PFSK-1 (cell line): ENCODE results near the gene DIAPH2.

ENCODE experiments used
- FOXP2 ChIP-seq: optimal IDR thresholded peaks from 2 replicates; pipeline ENCODE3; 2011; ENCODE audit warnings: borderline replicate concordance, control low read depth, inconsistent platforms; ENCODE audit not compliant: insufficient read depth; ENCODE audit errors: extremely low read length, extremely low read depth
- POLR2AphosphoS5 ChIP-seq: IDR thresholded peaks from 2 replicates; pipeline ENCODE4 v1.6.1; 2012; ENCODE audit warnings: low read depth, mild to moderate bottlenecking, control low read depth, low read length, moderate library complexity
- REST ChIP-seq, 2 experiments: IDR thresholded peaks; 2 replicates each; pipeline versions ENCODE4 v1.6.1 to v1.8.0; 2011 to 2012; ENCODE audit warnings: low read depth in 2 of 2, low read length in 2 of 2, control low read depth in 1 of 2, inconsistent platforms in 1 of 2, mild to moderate bottlenecking in 1 of 2, moderate library complexity in 1 of 2; ENCODE audit not compliant: insufficient read depth in 1 of 2
- SIN3A ChIP-seq: IDR thresholded peaks from 2 replicates; pipeline ENCODE4 v1.6.1; 2012; ENCODE audit warnings: mild to moderate bottlenecking, low read length, moderate library complexity, borderline replicate concordance; ENCODE audit not compliant: insufficient read depth
- TAF1 ChIP-seq: IDR thresholded peaks from 2 replicates; pipeline ENCODE4 v1.6.1; 2012; ENCODE audit warnings: low read length, control low read depth, borderline replicate concordance; ENCODE audit not compliant: insufficient read depth

The DIAPH2 gene

GRCh38 chrX:97539970-97540519 is 855.4 kb downstream of the DIAPH2 start:
- TF ChIP-seq SIN3A (no peak), POLR2AphosphoS5 (no peak), TAF1 (no peak), FOXP2 (no peak), REST (IDR thresholded peaks at IDR 0.05; ENCODE audit: insufficient read depth in 1 of 2, low read depth in 2 of 2, low read length in 2 of 2) (no peak)

- TF ChIP-seq TAF1 (no peak), POLR2AphosphoS5 (no peak), REST (IDR thresholded peaks at IDR 0.05; ENCODE audit: insufficient read depth in 1 of 2, low read depth in 2 of 2, low read length in 2 of 2) (no peak), SIN3A (no peak), FOXP2 (no peak)
Measured at GRCh38 chrX:97547877-97548578, 863.4 kb downstream of the DIAPH2 start.

- TF ChIP-seq TAF1 (no peak), FOXP2 (no peak), REST (IDR thresholded peaks at IDR 0.05; ENCODE audit: insufficient read depth in 1 of 2, low read depth in 2 of 2, low read length in 2 of 2) (no peak), POLR2AphosphoS5 (no peak), SIN3A (no peak)
Measured at GRCh38 chrX:97551821-97552220, 867.2 kb downstream of the DIAPH2 start.

- TF ChIP-seq TAF1 (no peak), SIN3A (no peak), POLR2AphosphoS5 (no peak), FOXP2 (no peak), REST (IDR thresholded peaks at IDR 0.05; ENCODE audit: insufficient read depth in 1 of 2, low read depth in 2 of 2, low read length in 2 of 2) (no peak)
Measured at GRCh38 chrX:97553833-97554232, 869.2 kb downstream of the DIAPH2 start.

GRCh38 chrX:97556359-97556758 is 871.7 kb downstream of the DIAPH2 start:
- no peak for TF ChIP-seq SIN3A
- TF ChIP-seq FOXP2 = no peak
- TF ChIP-seq REST (IDR thresholded peaks at IDR 0.05; ENCODE audit: insufficient read depth in 1 of 2, low read depth in 2 of 2, low read length in 2 of 2) = no peak
- TF ChIP-seq TAF1 = no peak
- no peak for TF ChIP-seq POLR2AphosphoS5
